Activated naive CD4-positive, alpha-beta T cell treated with anti-CD3 and anti-CD28 coated beads for 36 hours (primary cell): Measurements from ENCODE around the gene SEZ6L. TPM values are rescaled to one million over a fixed set of nuclear protein-coding genes. Genes with fewer than 3 reads are reported as not detected.

Source experiments
- CTCF ChIA-PET: fragments of 350-600 bp; sonication (Branson Sonifier 250); formaldehyde crosslinking; loops from one replicate; lab custom pipeline; 2021; ENCODE audit warnings: antibody characterized with exemption; lab: Charles Lee
- DNase-seq: peaks from one replicate; pipeline ENCODE4 v3.0.0-alpha.2; 2020
- H3K27ac Mint-ChIP-seq: one replicate; pipeline ENCODE4 v1.8.0; 2021; ENCODE audit warnings: mild to moderate bottlenecking, mixed read lengths
- H3K27me3 Mint-ChIP-seq: one replicate; pipeline ENCODE4 v1.8.0; 2021; ENCODE audit warnings: low read depth, mixed read lengths
- H3K36me3 Mint-ChIP-seq: one replicate; pipeline ENCODE4 v1.8.0; 2021; ENCODE audit warnings: low read depth, mixed read lengths
- H3K4me1 Mint-ChIP-seq: one replicate; pipeline ENCODE4 v1.8.0; 2021; ENCODE audit warnings: low read depth, mixed read lengths
- H3K4me3 Mint-ChIP-seq: one replicate; pipeline ENCODE4 v1.8.0; 2021; ENCODE audit warnings: mild to moderate bottlenecking, moderate library complexity, mixed read lengths
- H3K9me3 Mint-ChIP-seq: one replicate; pipeline ENCODE4 v1.8.0; 2021; ENCODE audit warnings: mixed read lengths
- intact Hi-C: fragments of 100-400 bp; cut with micrococcal nuclease; formaldehyde crosslinking; loops from one replicate; pipeline ENCODE4 v1.15.1; 2023
- total RNA-seq, 2 experiments: library from RNA; stranded (reverse); gene quantifications; one replicate each; pipeline ENCODE4 v1.2.3, GENCODE V29; 2021

SEZ6L gene
- not detected for total RNA-seq

DNA sequence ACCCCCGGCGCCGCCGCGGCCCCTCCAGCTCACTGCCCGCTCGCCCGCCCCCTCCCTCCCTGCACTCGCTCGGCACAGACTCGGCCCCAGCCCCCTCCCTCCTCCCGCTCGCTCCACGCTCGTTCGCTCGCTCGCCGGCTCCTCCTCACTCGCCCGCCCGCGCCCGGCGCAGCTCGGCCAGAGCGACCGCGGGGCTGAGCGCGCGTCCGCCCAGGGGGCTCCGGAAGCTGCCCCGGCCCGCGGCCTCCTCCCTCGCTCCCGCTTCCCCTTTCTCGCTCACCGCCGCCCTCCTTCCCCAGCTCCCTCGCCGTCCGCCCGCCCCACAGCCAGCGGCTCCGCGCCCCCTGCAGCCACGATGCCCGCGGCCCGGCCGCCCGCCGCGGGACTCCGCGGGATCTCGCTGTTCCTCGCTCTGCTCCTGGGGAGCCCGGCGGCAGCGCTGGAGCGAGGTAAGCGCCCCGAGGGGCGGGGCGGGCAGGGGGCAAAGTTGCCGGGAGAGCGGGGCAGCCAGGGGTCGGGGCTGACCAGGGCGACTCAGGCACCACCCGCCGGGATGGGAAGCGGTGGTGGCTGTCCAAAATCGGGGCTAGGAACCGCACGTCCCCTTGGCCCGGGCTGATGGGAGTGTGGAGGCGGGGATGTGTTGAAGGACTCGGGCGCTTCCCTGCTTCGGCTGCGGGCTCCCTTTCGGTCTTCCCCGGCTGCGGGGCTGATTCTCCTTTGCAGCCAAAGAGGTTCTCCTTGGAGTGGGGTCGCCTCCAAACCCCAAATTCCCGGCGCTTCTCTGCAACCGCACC, at the start of gene SEZ6L:
Gene SEZ6L (plus strand): TSS at position 148 of the 797 bp plus-strand sequence. CDS start 208 bp downstream, at position 356.
- H3K9me3 Mint-ChIP-seq, result no peaks in the 10 kb centered on the region

DNA sequence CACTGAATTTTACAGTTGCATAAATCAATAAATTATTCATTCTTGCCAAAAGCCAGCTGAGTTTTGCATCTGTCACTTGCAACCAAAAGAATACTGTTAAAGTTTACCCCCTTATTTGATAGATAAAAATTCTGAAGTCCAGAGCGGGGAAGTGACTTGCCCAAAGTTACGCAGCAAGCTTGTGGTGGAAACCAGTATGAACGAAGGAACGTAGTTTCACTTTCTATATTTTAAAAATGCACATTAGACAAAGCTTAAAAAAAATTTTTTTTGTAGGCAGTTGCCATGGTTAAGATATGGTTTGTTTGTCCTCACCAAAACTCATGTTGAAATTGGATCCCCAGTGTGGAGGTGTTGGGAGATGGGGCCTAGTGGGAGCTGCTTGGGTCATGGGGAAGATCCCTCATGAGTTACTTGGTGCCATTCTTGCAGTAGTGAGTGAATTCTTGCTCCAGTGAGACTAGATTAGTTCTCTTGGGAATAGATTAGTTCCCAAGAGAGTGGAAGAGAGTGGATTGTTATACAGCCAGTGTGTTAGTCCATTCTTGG, 46.3 kb upstream of the SEZ6L start:
- intact Hi-C loops, result no loop called here
- CTCF ChIA-PET, result interaction anchor here (0.7 kb wide), 1 partner anchor 208 kb away, joined by 3 read pairs; no protein-coding TSS in a partner anchor
- Mint-ChIP-seq H3K4me1 (no peaks in the 10 kb centered on the region), H3K4me3 (no peak overlapping the region), H3K9me3 (no peaks in the 10 kb centered on the region), H3K27ac (no peak overlapping the region), H3K36me3 (no peaks in the 10 kb centered on the region), H3K27me3 (peaks cover 7% of the 10 kb centered on the region)
- DNase-seq, result no peak

More for the DNA sequence above, at the start of gene SEZ6L:
- Mint-ChIP-seq H3K27me3 (peaks cover 44% of the 10 kb centered on the region), H3K4me3 (no peak within 1 kb of the TSS), H3K4me1 (peaks cover 8% of the 10 kb centered on the region), H3K27ac (no peak within 1 kb of the TSS), H3K36me3 (no peaks in the 10 kb centered on the region)
- DNase-seq, result no peak
- CTCF ChIA-PET, result interaction anchor here (1.3 kb wide), 1 partner anchor 163 kb away, joined by 4 read pairs; no protein-coding TSS in a partner anchor
- intact Hi-C loops, result no loop called here

DNA sequence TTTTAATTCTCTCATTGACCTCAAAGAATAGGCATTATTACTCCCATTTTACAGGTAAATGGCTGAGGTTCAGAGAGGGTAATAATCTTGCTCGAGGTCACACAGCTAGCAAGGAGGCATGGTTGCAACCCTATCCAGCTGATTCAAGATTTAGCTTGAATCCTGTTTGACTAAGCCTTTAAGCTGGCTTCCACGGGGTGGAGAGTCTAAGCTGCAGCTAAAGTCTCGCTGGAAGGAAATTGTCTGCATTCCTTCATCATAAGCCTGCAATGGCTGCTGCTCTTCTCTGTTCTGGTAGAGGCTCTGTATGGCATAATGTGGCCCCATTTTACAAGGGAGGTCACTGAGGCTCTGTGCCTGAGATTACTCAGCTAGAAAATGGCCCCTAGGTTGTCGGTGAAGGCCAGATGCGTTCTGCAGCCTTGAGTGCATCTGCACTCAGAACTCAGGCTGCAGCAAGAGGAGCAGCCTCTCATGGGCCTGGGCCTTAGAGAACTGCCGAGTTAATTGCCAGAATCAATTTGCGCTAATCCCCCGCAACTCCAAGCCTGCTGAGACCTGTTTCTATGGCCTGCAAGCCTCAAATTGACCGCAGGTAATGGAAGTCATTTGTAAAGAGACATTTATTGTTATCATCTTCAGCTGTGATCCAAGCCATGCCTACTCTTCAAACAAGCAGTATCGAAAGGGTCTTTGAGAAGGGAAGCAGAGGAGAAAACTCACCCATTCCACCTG, 44.1 kb upstream of the SEZ6L start:
- Mint-ChIP-seq H3K4me3 (no peak overlapping the region), H3K36me3 (no peaks in the 10 kb centered on the region), H3K27ac (no peak overlapping the region), H3K27me3 (peaks cover 4% of the 10 kb centered on the region), H3K9me3 (no peaks in the 10 kb centered on the region), H3K4me1 (no peaks in the 10 kb centered on the region)
- CTCF ChIA-PET, result no interaction called here
- no peak for DNase-seq
- intact Hi-C loops, result no loop called here

DNA sequence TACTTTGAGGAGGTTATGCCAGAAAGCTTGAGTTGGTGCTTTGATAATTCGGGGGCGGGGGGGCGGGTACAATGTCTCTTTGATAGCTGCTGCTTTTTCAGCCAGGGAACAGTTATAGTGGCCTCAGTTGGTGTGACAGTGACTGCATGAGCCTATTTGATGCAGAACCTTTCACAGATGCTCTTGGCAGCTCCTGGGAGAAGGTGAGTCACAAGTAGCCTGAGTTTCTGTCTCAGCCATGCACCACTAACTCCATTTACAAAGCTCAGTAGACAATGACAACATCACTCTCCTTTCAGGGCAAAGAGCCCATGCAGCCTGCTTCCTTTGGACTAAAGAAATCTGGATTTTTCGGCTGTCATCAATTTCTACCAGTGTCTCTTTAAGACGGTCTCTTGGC, 42.1 kb upstream of the SEZ6L start:
- Mint-ChIP-seq H3K9me3 (no peaks in the 10 kb centered on the region), H3K27ac (no peak overlapping the region), H3K4me1 (no peaks in the 10 kb centered on the region), H3K4me3 (no peak overlapping the region), H3K36me3 (no peaks in the 10 kb centered on the region), H3K27me3 (peaks cover 2% of the 10 kb centered on the region)
- intact Hi-C loops, result no loop called here
- DNase-seq, result no peak
- CTCF ChIA-PET, result interaction anchor here (1.1 kb wide), 1 partner anchor 203 kb away, joined by 3 read pairs; no protein-coding TSS in a partner anchor

DNA sequence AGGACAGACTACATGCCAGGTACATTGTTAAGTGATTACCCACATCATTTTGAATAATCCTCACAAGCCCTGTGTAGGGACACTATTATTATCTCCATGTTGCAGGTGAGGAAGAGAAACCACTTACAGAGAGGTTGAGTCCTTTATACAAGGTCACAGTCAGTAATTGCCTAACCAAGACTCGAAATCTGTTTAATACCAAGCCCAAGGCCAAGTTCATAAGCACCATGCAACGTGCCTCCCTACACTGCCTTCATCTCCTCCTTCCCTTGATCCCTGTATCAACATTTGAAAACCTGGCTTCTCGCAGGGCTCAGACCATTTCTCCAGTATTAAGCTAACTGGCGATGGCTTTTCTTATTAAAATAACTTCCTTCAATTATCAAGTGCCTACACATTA, 41.7 kb upstream of the SEZ6L start:
- Mint-ChIP-seq H3K4me3 (no peak overlapping the region), H3K36me3 (no peaks in the 10 kb centered on the region), H3K9me3 (no peaks in the 10 kb centered on the region), H3K27ac (no peak overlapping the region), H3K4me1 (no peaks in the 10 kb centered on the region), H3K27me3 (peaks cover 2% of the 10 kb centered on the region)
- CTCF ChIA-PET, result no interaction called here
- intact Hi-C loops, result no loop called here
- no peak for DNase-seq

DNA sequence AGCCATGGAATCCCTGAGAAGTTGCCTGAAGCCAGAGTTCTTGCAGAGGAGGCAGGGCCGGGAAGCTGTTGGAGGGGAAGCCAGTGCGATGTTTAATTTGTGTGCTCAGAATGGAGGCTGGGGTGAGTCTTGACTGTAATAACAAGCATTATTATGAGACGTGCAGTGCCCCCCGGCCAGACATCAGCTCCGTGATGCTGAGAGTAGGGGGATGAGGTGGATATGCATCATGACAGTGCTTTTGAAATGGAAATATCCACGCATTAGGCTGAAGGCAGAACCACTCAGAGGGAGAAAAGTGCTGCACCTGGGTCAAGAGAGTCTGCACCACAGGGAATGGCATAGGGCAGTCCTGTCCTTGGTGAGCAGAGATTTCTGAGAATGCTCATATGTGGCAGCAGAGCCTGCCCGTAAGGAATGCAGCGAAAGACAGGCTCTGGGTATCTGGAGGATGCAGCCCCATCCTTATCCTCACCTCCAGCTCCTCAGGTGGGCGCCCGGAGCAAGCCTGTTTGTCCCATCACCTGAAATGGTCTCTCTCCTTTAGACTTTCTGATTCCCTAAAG, 37.6 kb upstream of the SEZ6L start:
- Mint-ChIP-seq H3K9me3 (no peaks in the 10 kb centered on the region), H3K27me3 (peaks cover 2% of the 10 kb centered on the region), H3K4me3 (no peak overlapping the region), H3K4me1 (no peaks in the 10 kb centered on the region), H3K36me3 (no peaks in the 10 kb centered on the region), H3K27ac (no peak overlapping the region)
- CTCF ChIA-PET, result interaction anchor here (0.6 kb wide), 1 partner anchor 359 kb away, joined by 3 read pairs; no protein-coding TSS in a partner anchor
- intact Hi-C loops, result no loop called here
- no peak for DNase-seq

DNA sequence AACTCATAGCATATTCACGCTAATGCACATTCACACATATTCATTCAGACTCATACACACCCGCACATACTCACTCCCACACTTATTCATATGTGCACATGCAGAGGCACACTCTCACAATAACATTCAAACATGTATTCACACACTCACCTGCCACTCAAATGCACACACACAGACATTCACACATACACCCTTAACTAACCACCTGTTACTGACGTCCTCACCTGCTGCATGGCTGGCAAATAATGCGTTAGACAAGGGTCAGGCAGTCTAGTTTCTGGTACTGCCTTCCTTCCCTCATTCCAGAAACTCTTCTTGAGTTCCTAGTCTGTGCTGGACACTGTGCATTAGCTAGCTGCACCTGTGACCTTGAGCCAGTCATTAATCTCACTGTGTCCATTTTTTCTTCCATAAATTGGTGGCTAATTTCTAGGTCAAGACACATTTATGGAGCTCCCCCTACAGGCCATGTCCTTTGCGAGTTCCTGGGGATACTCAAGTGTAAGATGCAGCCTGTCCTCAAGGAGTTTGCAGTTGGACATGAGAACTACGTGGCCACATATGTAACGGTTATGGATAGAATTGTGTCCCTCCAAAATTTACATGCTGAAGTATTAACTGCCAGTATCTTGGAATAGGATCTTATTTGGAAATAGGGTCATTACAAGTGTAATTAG, 34.5 kb upstream of the SEZ6L start:
- Mint-ChIP-seq H3K4me3 (no peak overlapping the region), H3K27ac (no peak overlapping the region), H3K9me3 (no peaks in the 10 kb centered on the region), H3K27me3 (peaks cover 4% of the 10 kb centered on the region), H3K4me1 (no peaks in the 10 kb centered on the region), H3K36me3 (no peaks in the 10 kb centered on the region)
- intact Hi-C loops, result no loop called here
- CTCF ChIA-PET, result interaction anchor here (0.6 kb wide), 1 partner anchor 197 kb away, joined by 3 read pairs; no protein-coding TSS in a partner anchor
- peak; percentile 29 for DNase-seq

DNA sequence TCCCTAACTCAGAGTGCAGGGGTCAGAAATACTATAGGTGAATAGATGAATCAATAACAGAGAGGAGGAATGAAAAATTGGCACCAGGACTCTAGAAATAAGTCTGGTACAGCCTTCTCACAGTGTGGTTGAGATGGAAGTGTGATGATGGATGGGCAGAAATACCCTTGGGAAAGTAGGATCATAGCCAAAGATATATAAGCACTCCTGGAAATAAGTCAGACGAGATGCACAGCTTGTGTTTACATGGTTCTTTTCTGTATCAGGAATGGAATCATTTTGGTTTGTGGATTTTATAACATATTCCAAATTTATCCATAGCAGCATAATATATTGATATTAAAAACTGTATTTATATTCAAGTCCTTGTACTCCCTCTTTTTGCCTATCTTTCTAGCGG, 33.5 kb upstream of the SEZ6L start:
- no peak overlapping the region for H3K4me3 Mint-ChIP-seq
- no peaks in the 10 kb centered on the region for H3K4me1 Mint-ChIP-seq
- H3K9me3 Mint-ChIP-seq, result no peaks in the 10 kb centered on the region
- H3K27ac Mint-ChIP-seq, result no peak overlapping the region
- intact Hi-C loops, result no loop called here
- DNase-seq, result no peak
- H3K27me3 Mint-ChIP-seq, result peaks cover 4% of the 10 kb centered on the region
- H3K36me3 Mint-ChIP-seq, result no peaks in the 10 kb centered on the region
- CTCF ChIA-PET, result no interaction called here

DNA sequence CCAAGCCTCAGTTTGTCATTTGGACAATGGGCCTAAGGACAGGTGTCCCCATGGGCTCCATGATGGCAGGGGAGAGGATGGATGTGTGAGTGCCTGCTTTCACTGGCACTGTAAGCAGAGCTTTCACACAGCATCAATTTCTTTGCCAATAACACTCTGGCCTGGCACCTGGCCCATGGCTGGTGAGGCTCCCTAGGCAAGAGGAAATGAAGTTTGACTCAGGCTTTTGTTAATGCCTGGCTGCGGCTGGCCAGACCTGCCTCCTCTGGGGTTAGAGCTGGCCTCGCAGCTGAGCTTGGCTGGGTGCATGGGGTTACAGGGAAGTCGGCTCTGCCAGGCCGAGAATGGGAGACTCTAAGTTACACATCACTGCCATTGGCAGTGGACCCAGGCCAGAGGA, 30.0 kb upstream of the SEZ6L start:
- no peaks in the 10 kb centered on the region for H3K9me3 Mint-ChIP-seq
- no peak overlapping the region for H3K4me3 Mint-ChIP-seq
- CTCF ChIA-PET, result no interaction called here
- no peak overlapping the region for H3K27ac Mint-ChIP-seq
- H3K4me1 Mint-ChIP-seq, result no peaks in the 10 kb centered on the region
- H3K36me3 Mint-ChIP-seq, result no peaks in the 10 kb centered on the region
- no peak for DNase-seq
- H3K27me3 Mint-ChIP-seq, result peaks cover 10% of the 10 kb centered on the region
- intact Hi-C loops, result no loop called here

DNA sequence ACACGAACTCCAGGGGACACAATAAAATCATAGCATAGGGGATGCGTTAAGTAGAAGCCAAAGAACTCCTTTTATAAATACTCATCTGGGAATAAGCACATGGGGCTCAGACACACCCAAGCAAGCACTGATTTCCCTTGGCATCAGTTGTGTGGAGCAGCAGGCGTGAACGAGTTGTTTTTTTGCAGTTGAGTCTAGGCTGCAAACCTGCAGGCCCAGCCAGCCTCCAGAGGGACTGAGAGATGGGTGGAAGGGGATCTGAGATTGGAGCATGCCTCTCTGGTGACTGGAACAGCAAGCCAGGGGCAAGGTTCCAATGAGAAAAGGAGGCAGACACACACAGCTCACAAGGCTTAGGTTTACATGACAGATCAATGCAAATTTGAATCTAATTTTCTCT, 27.4 kb upstream of the SEZ6L start:
- Mint-ChIP-seq H3K36me3 (no peaks in the 10 kb centered on the region), H3K4me1 (no peaks in the 10 kb centered on the region), H3K27me3 (peaks cover 11% of the 10 kb centered on the region), H3K4me3 (no peak overlapping the region), H3K9me3 (no peaks in the 10 kb centered on the region), H3K27ac (no peak overlapping the region)
- no peak for DNase-seq
- CTCF ChIA-PET, result interaction anchor here (0.6 kb wide), 1 partner anchor 43 kb away, joined by 3 read pairs; no protein-coding TSS in a partner anchor
- intact Hi-C loops, result no loop called here

DNA sequence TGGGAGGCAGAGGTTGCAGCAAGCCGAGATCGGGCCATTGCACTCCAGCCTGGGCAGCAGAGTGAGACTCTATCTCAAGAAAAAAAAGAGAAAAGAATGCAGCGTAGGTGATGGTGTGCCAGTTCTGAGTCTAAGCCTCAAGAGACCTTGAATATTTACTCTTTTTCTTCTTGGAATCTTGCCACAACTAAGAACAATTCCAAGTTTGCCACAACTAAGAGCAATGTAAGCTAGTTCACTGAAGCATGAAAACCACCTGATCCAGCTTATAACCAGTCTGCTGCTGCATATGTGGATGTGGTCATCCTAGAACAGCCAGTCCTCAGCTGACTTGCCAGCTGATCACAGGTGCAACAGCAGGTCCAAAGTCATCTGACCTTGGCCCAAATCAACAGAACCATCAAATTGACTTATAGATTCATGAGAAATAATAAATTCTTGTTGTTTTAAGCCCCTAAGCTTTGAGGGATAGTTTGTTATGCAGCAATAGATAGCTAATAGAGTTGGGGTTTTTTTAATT, 25.4 kb upstream of the SEZ6L start:
- intact Hi-C loops, result no loop called here
- Mint-ChIP-seq H3K9me3 (no peaks in the 10 kb centered on the region), H3K36me3 (no peaks in the 10 kb centered on the region), H3K27me3 (peaks cover 13% of the 10 kb centered on the region), H3K4me1 (no peaks in the 10 kb centered on the region), H3K4me3 (no peak overlapping the region), H3K27ac (no peak overlapping the region)
- no peak for DNase-seq
- CTCF ChIA-PET, result interaction anchor here (1.5 kb wide), 1 partner anchor 28 kb away, joined by 3 read pairs; no protein-coding TSS in a partner anchor
